ENCODE data around the gene FGF14. TPM values are rescaled to one million over a fixed set of nuclear protein-coding genes. Genes with fewer than 3 reads are reported as not detected.

The FGF14 gene
- total and polyA plus RNA-seq, 2 donors (not counting 1 experiment from before 2014, with no cell fraction given), result under 0.01 TPM; not detected in 1

- H3K4me3 ChIP-seq (ENCODE audit: control extremely low read depth in 1 of 5, extremely low read depth in 1 of 5, insufficient read depth in 1 of 5, low read depth in 2 of 5, low read length in 4 of 5), result no peak overlapping the region
Observed at GRCh38 chr13:102236830-102237229, 165.0 kb downstream of the FGF14 start.

GRCh38 chr13:102236341-102236740, 165.5 kb downstream of the FGF14 start:
- Mint-ChIP-seq H3K27me3 (no peaks in the 10 kb centered on the region), H3K4me3 (no peak overlapping the region), H3K4me1 (no peaks in the 10 kb centered on the region), H3K27ac (no peak overlapping the region), H3K9me3 (ENCODE audit: insufficient read depth) (no peaks in the 10 kb centered on the region)
- DNase-seq (no peak), ATAC-seq (ENCODE audit: low read depth) (no peak)
- TF ChIP-seq CTCF (IDR thresholded peaks at IDR 0.05) (no peak), EZH2 (IDR thresholded peaks at IDR 0.05; ENCODE audit: borderline replicate concordance, insufficient read depth, low read depth, low read length, poor library complexity, severe bottlenecking) (no peak)
- no peaks in the 10 kb centered on the region for H3K36me3 ChIP-seq (replicated peaks in 1 of 2; ENCODE audit: control extremely low read depth in 1 of 2, control insufficient read depth in 1 of 2, extremely low read depth in 1 of 2, insufficient read depth in 2 of 2, low read length in 1 of 2)
- H3K4me3 ChIP-seq (ENCODE audit: control extremely low read depth in 1 of 5, extremely low read depth in 1 of 5, insufficient read depth in 1 of 5, low read depth in 2 of 5, low read length in 4 of 5), result no peak overlapping the region
- H3K9me3 ChIP-seq (ENCODE audit: control extremely low read depth in 1 of 3, control insufficient read depth in 2 of 3, insufficient read depth in 1 of 3, low read length in 2 of 3), result no peaks in the 10 kb centered on the region
- ChIA-PET CTCF (no interaction called here), POLR2A (no interaction called here)
- no peak overlapping the region for H3K4me2 ChIP-seq (replicated peaks; ENCODE audit: low read depth, low read length, poor library complexity, severe bottlenecking)
- H2AFZ ChIP-seq (ENCODE audit: insufficient read depth, low read depth, low read length, poor library complexity, severe bottlenecking), result no peak overlapping the region
- H3K27me3 ChIP-seq (replicated peaks in 1 of 4; ENCODE audit: control extremely low read depth in 1 of 4, control insufficient read depth in 3 of 4, insufficient read depth in 4 of 4, low read length in 3 of 4), result no peaks in the 10 kb centered on the region
- WGBS (ENCODE audit: insufficient coverage), result 35% methylated on average over 6 of the region's 7 CpGs
- H3K79me2 ChIP-seq (ENCODE audit: control insufficient read depth, insufficient read depth, low read length), result no peaks in the 10 kb centered on the region
- no peak overlapping the region for H3K9ac ChIP-seq (ENCODE audit: low read length)
- intact Hi-C loops (cut with micrococcal nuclease), result no loop called here
- no peaks in the 10 kb centered on the region for H3K4me1 ChIP-seq (ENCODE audit: control insufficient read depth in 2 of 2, insufficient read depth in 2 of 2, low read length in 2 of 2)
- H3K27ac ChIP-seq (ENCODE audit: low read length in 2 of 2), result no peak overlapping the region
- no peaks in the 10 kb centered on the region for H4K20me1 ChIP-seq (ENCODE audit: control insufficient read depth, insufficient read depth, low read length, poor library complexity, severe bottlenecking)

More at GRCh38 chr13:102236830-102237229, 165.0 kb downstream of the FGF14 start:
- no peaks in the 10 kb centered on the region for H3K36me3 ChIP-seq (replicated peaks in 1 of 2; ENCODE audit: control extremely low read depth in 1 of 2, control insufficient read depth in 1 of 2, extremely low read depth in 1 of 2, insufficient read depth in 2 of 2, low read length in 1 of 2)
- H2AFZ ChIP-seq (ENCODE audit: insufficient read depth, low read depth, low read length, poor library complexity, severe bottlenecking), result no peak overlapping the region
- H3K4me1 ChIP-seq (ENCODE audit: control insufficient read depth in 2 of 2, insufficient read depth in 2 of 2, low read length in 2 of 2), result no peaks in the 10 kb centered on the region
- no peak overlapping the region for H3K27ac ChIP-seq (ENCODE audit: low read length in 2 of 2)
- DNase-seq (no peak), ATAC-seq (ENCODE audit: low read depth) (no peak)
- H4K20me1 ChIP-seq (ENCODE audit: control insufficient read depth, insufficient read depth, low read length, poor library complexity, severe bottlenecking), result no peaks in the 10 kb centered on the region
- no peaks in the 10 kb centered on the region for H3K27me3 ChIP-seq (replicated peaks in 1 of 4; ENCODE audit: control extremely low read depth in 1 of 4, control insufficient read depth in 3 of 4, insufficient read depth in 4 of 4, low read length in 3 of 4)
- POLR2A ChIA-PET, result no interaction called here
- CTCF ChIA-PET, result no interaction called here
- intact Hi-C loops (cut with micrococcal nuclease), result no loop called here
- no peak overlapping the region for H3K4me3 Mint-ChIP-seq
- no peaks in the 10 kb centered on the region for H3K9me3 Mint-ChIP-seq (ENCODE audit: insufficient read depth)
- H3K9ac ChIP-seq (ENCODE audit: low read length), result no peak overlapping the region
- H3K9me3 ChIP-seq (ENCODE audit: control extremely low read depth in 1 of 3, control insufficient read depth in 2 of 3, insufficient read depth in 1 of 3, low read length in 2 of 3), result no peaks in the 10 kb centered on the region
- 80% methylated on average over 8 of the region's 8 CpGs for WGBS (ENCODE audit: insufficient coverage)
- no peak overlapping the region for H3K27ac Mint-ChIP-seq
- H3K79me2 ChIP-seq (ENCODE audit: control insufficient read depth, insufficient read depth, low read length), result no peaks in the 10 kb centered on the region
- no peaks in the 10 kb centered on the region for H3K27me3 Mint-ChIP-seq
- no peaks in the 10 kb centered on the region for H3K4me1 Mint-ChIP-seq
- TF ChIP-seq EZH2 (IDR thresholded peaks at IDR 0.05; ENCODE audit: borderline replicate concordance, insufficient read depth, low read depth, low read length, poor library complexity, severe bottlenecking), result no peak
- TF ChIP-seq CTCF (IDR thresholded peaks at IDR 0.05), result no peak
- no peak overlapping the region for H3K4me2 ChIP-seq (replicated peaks; ENCODE audit: low read depth, low read length, poor library complexity, severe bottlenecking)

Measured in B cell (primary cell).